ENCODE results near the gene CMIP. TPM values are rescaled to one million over a fixed set of nuclear protein-coding genes. Genes with fewer than 3 reads are reported as not detected.
"Not testable (repeated sequence)": the region's sequence is repeated elsewhere in the genome, so short reads cannot be mapped to it uniquely, and the experiment has no call there.

The CMIP gene
- total RNA-seq, 1 experiment from 2014 or later = 25.7 TPM

GRCh38 chr16:81739503-81739902, 294.9 kb downstream of the CMIP start:
- Histone ChIP-seq H3K36me3 (ENCODE audit: low read depth, low read length) (no peaks in the 10 kb centered on the region), H2AFZ (ENCODE audit: low read length) (no peak overlapping the region), H4K20me1 (ENCODE audit: low read length) (no peaks in the 10 kb centered on the region), H3K9me3 (ENCODE audit: low read length) (no peaks in the 10 kb centered on the region), H3K9me2 (replicated peaks; ENCODE audit: low read length) (no peaks in the 10 kb centered on the region), H3K27ac (ENCODE audit: low read length) (no peak overlapping the region), H3K4me1 (ENCODE audit: insufficient read depth, low read length) (peaks cover 5% of the 10 kb centered on the region; the same call in 1 of the 2 replicates), H3K9ac (ENCODE audit: low read length) (no peak overlapping the region), H3K79me2 (ENCODE audit: low read length) (no peaks in the 10 kb centered on the region), H3K4me2 (ENCODE audit: low read length) (no peak overlapping the region), H3F3A (ENCODE audit: low read length, unreplicated experiment) (no peaks in the 10 kb centered on the region), H3K27me3 (ENCODE audit: low read length) (no peaks in the 10 kb centered on the region), H3K4me3 (ENCODE audit: low read length) (no peak overlapping the region)
- DNase-seq (no peak), ATAC-seq (no peak)
- no TSS peak for BruUV-seq (replicated peaks)
- TF ChIP-seq EZH2 (IDR thresholded peaks at IDR 0.05; ENCODE audit: low read length, unreplicated experiment) = no peak
- TF ChIP-seq CTCF (conservative IDR thresholded peaks at IDR 0.05; ENCODE audit: low read depth, low read length) = no peak
- no peak for TF ChIP-seq EZH2phosphoT487 (IDR thresholded peaks at IDR 0.05; ENCODE audit: borderline replicate concordance, low read length)
- POLR2A ChIA-PET (ENCODE audit: unreplicated experiment) = no interaction called here
- intact Hi-C loops (cut with micrococcal nuclease) = loop anchor here (5.0 kb wide), 2 partner anchors 477 to 702 kb away; partner anchors contain the start of gene ATMIN
- CTCF ChIA-PET = no interaction called here

GRCh38 chr16:81740169-81740568, 295.6 kb downstream of the CMIP start:
- Histone ChIP-seq H3K9me2 (replicated peaks; ENCODE audit: low read length) (no peaks in the 10 kb centered on the region), H2AFZ (ENCODE audit: low read length) (no peak overlapping the region), H3K36me3 (ENCODE audit: low read depth, low read length) (no peaks in the 10 kb centered on the region), H3F3A (ENCODE audit: low read length, unreplicated experiment) (no peaks in the 10 kb centered on the region), H4K20me1 (ENCODE audit: low read length) (no peaks in the 10 kb centered on the region), H3K9me3 (ENCODE audit: low read length) (no peaks in the 10 kb centered on the region), H3K9ac (ENCODE audit: low read length) (no peak overlapping the region), H3K4me1 (ENCODE audit: insufficient read depth, low read length) (peaks cover 5% of the 10 kb centered on the region; the same call in 1 of the 2 replicates), H3K79me2 (ENCODE audit: low read length) (no peaks in the 10 kb centered on the region), H3K4me2 (ENCODE audit: low read length) (no peak overlapping the region), H3K27me3 (ENCODE audit: low read length) (no peaks in the 10 kb centered on the region), H3K27ac (ENCODE audit: low read length) (no peak overlapping the region), H3K4me3 (ENCODE audit: low read length) (no peak overlapping the region)
- DNase-seq = no peak
- intact Hi-C loops (cut with micrococcal nuclease) = loop anchor here (2.0 kb wide), 1 partner anchor 29 kb away; no protein-coding TSS in a partner anchor
- CTCF ChIA-PET = no interaction called here
- BruUV-seq (replicated peaks) = no TSS peak
- ATAC-seq = no peak
- POLR2A ChIA-PET (ENCODE audit: unreplicated experiment) = no interaction called here
- no peak for TF ChIP-seq EZH2 (IDR thresholded peaks at IDR 0.05; ENCODE audit: low read length, unreplicated experiment)
- TF ChIP-seq EZH2phosphoT487 (IDR thresholded peaks at IDR 0.05; ENCODE audit: borderline replicate concordance, low read length) = no peak
- no peak for TF ChIP-seq CTCF (conservative IDR thresholded peaks at IDR 0.05; ENCODE audit: low read depth, low read length)

- POLR2A ChIA-PET (ENCODE audit: unreplicated experiment); H3K9ac ChIP-seq (ENCODE audit: low read length); H3K27ac ChIP-seq (ENCODE audit: low read length); H3F3A ChIP-seq (ENCODE audit: low read length, unreplicated experiment); CTCF ChIA-PET; H3K27me3 ChIP-seq (ENCODE audit: low read length); H3K36me3 ChIP-seq (ENCODE audit: low read depth, low read length); H4K20me1 ChIP-seq (ENCODE audit: low read length); H3K9me3 ChIP-seq (ENCODE audit: low read length); BruUV-seq (replicated peaks); H3K79me2 ChIP-seq (ENCODE audit: low read length); DNase-seq; H3K4me2 ChIP-seq (ENCODE audit: low read length); H3K9me2 ChIP-seq (replicated peaks; ENCODE audit: low read length); ATAC-seq; H2AFZ ChIP-seq (ENCODE audit: low read length); H3K4me3 ChIP-seq (ENCODE audit: low read length); H3K4me1 ChIP-seq (ENCODE audit: insufficient read depth, low read length): not testable (repeated sequence)
- intact Hi-C loops (cut with micrococcal nuclease) = loop anchor here (2.0 kb wide), 1 partner anchor 27 kb away; no protein-coding TSS in a partner anchor
Observed at GRCh38 chr16:81741430-81741770, 296.8 kb downstream of the CMIP start.
